ENCODE measurements around the gene CSTPP1. TPM values are rescaled to one million over a fixed set of nuclear protein-coding genes. Genes with fewer than 3 reads are reported as not detected.
"Not testable (repeated sequence)": the region's sequence is repeated elsewhere in the genome, so short reads cannot be mapped to it uniquely, and the experiment has no call there.

CSTPP1 gene
- polyA plus RNA-seq, 1 donor from 2014 or later, result 46.4 TPM

DNA sequence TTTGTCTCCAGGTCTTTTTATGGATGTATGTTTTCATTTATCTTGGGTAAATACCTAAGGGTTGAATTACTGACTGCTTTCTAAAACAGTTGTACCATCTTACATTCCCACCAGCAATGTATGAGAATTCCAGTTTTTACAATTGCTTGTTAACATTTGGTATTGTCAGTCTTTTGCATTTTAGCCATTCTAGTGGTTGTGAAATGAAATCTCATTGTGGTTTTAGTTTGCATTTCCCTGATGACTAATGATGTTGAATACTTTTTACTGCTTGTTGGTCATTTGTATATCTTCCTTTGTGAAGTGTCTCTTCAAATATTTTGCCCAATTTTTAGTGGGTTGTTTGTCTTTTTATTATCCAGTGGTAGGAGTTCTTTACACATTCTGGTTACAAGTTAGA, 147.4 kb downstream of the CSTPP1 start:
- Histone ChIP-seq H3K27me3 (ENCODE audit: insufficient read depth, low read depth, low read length) (no peaks in the 10 kb centered on the region), H3F3A (ENCODE audit: insufficient read depth, low read length, poor library complexity, severe bottlenecking) (no peaks in the 10 kb centered on the region), H3K36me3 (ENCODE audit: insufficient read depth, low read length) (no peaks in the 10 kb centered on the region), H3K9me3 (ENCODE audit: low read length) (no peaks in the 10 kb centered on the region), H4K20me1 (ENCODE audit: insufficient read depth) (no peaks in the 10 kb centered on the region), H3K27ac (ENCODE audit: low read length) (no peak overlapping the region), H3K79me2 (replicated peaks; ENCODE audit: insufficient read depth, low read length) (no peaks in the 10 kb centered on the region), H3K4me2 (ENCODE audit: low read length) (no peak overlapping the region), H3K4me3 (ENCODE audit: low read length) (no peak overlapping the region), H3K9me2 (ENCODE audit: insufficient read depth, low read length) (no peaks in the 10 kb centered on the region), H2AFZ (ENCODE audit: low read depth, low read length) (no peak overlapping the region), H3K9ac (ENCODE audit: low read length) (no peak overlapping the region)
- TF ChIP-seq EP300 (conservative IDR thresholded peaks at IDR 0.05; ENCODE audit: poor library complexity, severe bottlenecking), result no peak
- no peak for TF ChIP-seq TAF1 (IDR thresholded peaks at IDR 0.05; ENCODE audit: low read depth)

GRCh38 chr11:47087801-47088200, 151.2 kb downstream of the CSTPP1 start:
- Histone ChIP-seq H3K79me2 (replicated peaks; ENCODE audit: insufficient read depth, low read length) (no peaks in the 10 kb centered on the region), H4K20me1 (ENCODE audit: insufficient read depth) (no peaks in the 10 kb centered on the region), H3F3A (ENCODE audit: insufficient read depth, low read length, poor library complexity, severe bottlenecking) (no peaks in the 10 kb centered on the region), H3K9me3 (ENCODE audit: low read length) (no peaks in the 10 kb centered on the region), H3K27me3 (ENCODE audit: insufficient read depth, low read depth, low read length) (no peaks in the 10 kb centered on the region), H3K36me3 (ENCODE audit: insufficient read depth, low read length) (no peaks in the 10 kb centered on the region), H2AFZ (ENCODE audit: low read depth, low read length) (no peak overlapping the region), H3K4me3 (ENCODE audit: low read length) (no peak overlapping the region), H3K9ac (ENCODE audit: low read length) (no peak overlapping the region), H3K9me2 (ENCODE audit: insufficient read depth, low read length) (no peaks in the 10 kb centered on the region), H3K27ac (ENCODE audit: low read length) (no peak overlapping the region), H3K4me2 (ENCODE audit: low read length) (no peak overlapping the region)
- no peak for TF ChIP-seq RAD21 (conservative IDR thresholded peaks at IDR 0.05)

DNA sequence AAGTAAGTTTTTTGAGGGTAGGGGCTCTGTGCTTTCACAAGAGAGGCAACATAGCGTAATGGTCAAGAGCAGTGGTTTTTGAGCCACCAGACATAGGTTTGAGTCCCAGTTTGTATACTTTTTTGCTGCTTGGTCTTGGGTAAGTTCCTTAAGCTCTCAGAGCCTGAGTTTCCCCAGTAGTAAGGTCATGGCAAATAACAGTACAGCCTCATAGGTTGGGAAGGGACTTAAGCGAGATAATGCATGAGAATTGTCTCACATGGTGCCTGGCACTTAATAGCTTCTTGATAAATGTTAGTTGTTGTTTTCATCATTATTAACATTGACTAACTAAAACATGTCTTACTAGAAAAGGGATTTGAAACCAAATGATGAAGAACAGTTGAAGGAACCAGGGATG, 157.0 kb downstream of the CSTPP1 start:
- H3K9ac ChIP-seq (ENCODE audit: low read length), result no peak overlapping the region
- no peaks in the 10 kb centered on the region for H4K20me1 ChIP-seq (ENCODE audit: insufficient read depth)
- no peaks in the 10 kb centered on the region for H3K79me2 ChIP-seq (replicated peaks; ENCODE audit: insufficient read depth, low read length)
- H3K36me3 ChIP-seq (ENCODE audit: insufficient read depth, low read length), result no peaks in the 10 kb centered on the region
- H3K27me3 ChIP-seq (ENCODE audit: insufficient read depth, low read depth, low read length), result no peaks in the 10 kb centered on the region
- no peaks in the 10 kb centered on the region for H3F3A ChIP-seq (ENCODE audit: insufficient read depth, low read length, poor library complexity, severe bottlenecking)
- no peaks in the 10 kb centered on the region for H3K9me2 ChIP-seq (ENCODE audit: insufficient read depth, low read length)
- no peak overlapping the region for H3K27ac ChIP-seq (ENCODE audit: low read length)
- H3K9me3 ChIP-seq (ENCODE audit: low read length), result no peaks in the 10 kb centered on the region
- H3K4me3 ChIP-seq (ENCODE audit: low read length), result no peak overlapping the region
- TF ChIP-seq, protein P1, sequence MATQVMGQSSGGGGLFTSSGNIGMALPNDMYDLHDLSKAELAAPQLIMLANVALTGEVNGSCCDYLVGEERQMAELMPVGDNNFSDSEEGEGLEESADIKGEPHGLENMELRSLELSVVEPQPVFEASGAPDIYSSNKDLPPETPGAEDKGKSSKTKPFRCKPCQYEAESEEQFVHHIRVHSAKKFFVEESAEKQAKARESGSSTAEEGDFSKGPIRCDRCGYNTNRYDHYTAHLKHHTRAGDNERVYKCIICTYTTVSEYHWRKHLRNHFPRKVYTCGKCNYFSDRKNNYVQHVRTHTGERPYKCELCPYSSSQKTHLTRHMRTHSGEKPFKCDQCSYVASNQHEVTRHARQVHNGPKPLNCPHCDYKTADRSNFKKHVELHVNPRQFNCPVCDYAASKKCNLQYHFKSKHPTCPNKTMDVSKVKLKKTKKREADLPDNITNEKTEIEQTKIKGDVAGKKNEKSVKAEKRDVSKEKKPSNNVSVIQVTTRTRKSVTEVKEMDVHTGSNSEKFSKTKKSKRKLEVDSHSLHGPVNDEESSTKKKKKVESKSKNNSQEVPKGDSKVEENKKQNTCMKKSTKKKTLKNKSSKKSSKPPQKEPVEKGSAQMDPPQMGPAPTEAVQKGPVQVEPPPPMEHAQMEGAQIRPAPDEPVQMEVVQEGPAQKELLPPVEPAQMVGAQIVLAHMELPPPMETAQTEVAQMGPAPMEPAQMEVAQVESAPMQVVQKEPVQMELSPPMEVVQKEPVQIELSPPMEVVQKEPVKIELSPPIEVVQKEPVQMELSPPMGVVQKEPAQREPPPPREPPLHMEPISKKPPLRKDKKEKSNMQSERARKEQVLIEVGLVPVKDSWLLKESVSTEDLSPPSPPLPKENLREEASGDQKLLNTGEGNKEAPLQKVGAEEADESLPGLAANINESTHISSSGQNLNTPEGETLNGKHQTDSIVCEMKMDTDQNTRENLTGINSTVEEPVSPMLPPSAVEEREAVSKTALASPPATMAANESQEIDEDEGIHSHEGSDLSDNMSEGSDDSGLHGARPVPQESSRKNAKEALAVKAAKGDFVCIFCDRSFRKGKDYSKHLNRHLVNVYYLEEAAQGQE (IDR thresholded peaks at IDR 0.05; ENCODE audit: borderline replicate concordance), result no peak
- TF ChIP-seq EP300 (conservative IDR thresholded peaks at IDR 0.05; ENCODE audit: poor library complexity, severe bottlenecking), result no peak
- TF ChIP-seq MXI1 (conservative IDR thresholded peaks at IDR 0.05; ENCODE audit: poor library complexity, severe bottlenecking), result no peak
- TF ChIP-seq CTCF (IDR thresholded peaks at IDR 0.05; ENCODE audit: poor library complexity, severe bottlenecking), result no peak
- no peak for TF ChIP-seq TAF1 (IDR thresholded peaks at IDR 0.05; ENCODE audit: low read depth)
- TF ChIP-seq SMC3 (conservative IDR thresholded peaks at IDR 0.05; ENCODE audit: poor library complexity), result no peak
- no peak for TF ChIP-seq RAD21 (conservative IDR thresholded peaks at IDR 0.05)
- no peak overlapping the region for H3K4me2 ChIP-seq (ENCODE audit: low read length)
- no peak overlapping the region for H2AFZ ChIP-seq (ENCODE audit: low read depth, low read length)

- not testable (repeated sequence) for H3F3A ChIP-seq (ENCODE audit: insufficient read depth, low read length, poor library complexity, severe bottlenecking); H3K36me3 ChIP-seq (ENCODE audit: insufficient read depth, low read length); H3K4me3 ChIP-seq (ENCODE audit: low read length); H3K27me3 ChIP-seq (ENCODE audit: insufficient read depth, low read depth, low read length); H3K9me2 ChIP-seq (ENCODE audit: insufficient read depth, low read length); H3K9me3 ChIP-seq (ENCODE audit: low read length); H2AFZ ChIP-seq (ENCODE audit: low read depth, low read length); H3K79me2 ChIP-seq (replicated peaks; ENCODE audit: insufficient read depth, low read length); H4K20me1 ChIP-seq (ENCODE audit: insufficient read depth); H3K27ac ChIP-seq (ENCODE audit: low read length); H3K4me2 ChIP-seq (ENCODE audit: low read length); H3K9ac ChIP-seq (ENCODE audit: low read length)
These were observed 160.3 kb downstream of the CSTPP1 start for GRCh38 chr11:47096871-47097270.

GRCh38 chr11:47098223-47098622, 161.7 kb downstream of the CSTPP1 start:
- H3K9me3 ChIP-seq (ENCODE audit: low read length); H3K27me3 ChIP-seq (ENCODE audit: insufficient read depth, low read depth, low read length); H3K4me2 ChIP-seq (ENCODE audit: low read length); H3K4me3 ChIP-seq (ENCODE audit: low read length); H3K9ac ChIP-seq (ENCODE audit: low read length); H3K79me2 ChIP-seq (replicated peaks; ENCODE audit: insufficient read depth, low read length); H4K20me1 ChIP-seq (ENCODE audit: insufficient read depth); H3K36me3 ChIP-seq (ENCODE audit: insufficient read depth, low read length); H3K9me2 ChIP-seq (ENCODE audit: insufficient read depth, low read length); H3K27ac ChIP-seq (ENCODE audit: low read length); H3F3A ChIP-seq (ENCODE audit: insufficient read depth, low read length, poor library complexity, severe bottlenecking); H2AFZ ChIP-seq (ENCODE audit: low read depth, low read length): not testable (repeated sequence)
